HG03521 (cell line): ENCODE results near the gene ZDHHC11B.

ENCODE experiments used
- ATAC-seq: cut with Tn5 transposase; IDR thresholded peaks from one replicate; pipeline ENCODE4 v1.9.1; 2021; ENCODE audit warnings: mild to moderate bottlenecking, moderate library complexity; ENCODE audit not compliant: unreplicated experiment

Gene ZDHHC11B

DNA sequence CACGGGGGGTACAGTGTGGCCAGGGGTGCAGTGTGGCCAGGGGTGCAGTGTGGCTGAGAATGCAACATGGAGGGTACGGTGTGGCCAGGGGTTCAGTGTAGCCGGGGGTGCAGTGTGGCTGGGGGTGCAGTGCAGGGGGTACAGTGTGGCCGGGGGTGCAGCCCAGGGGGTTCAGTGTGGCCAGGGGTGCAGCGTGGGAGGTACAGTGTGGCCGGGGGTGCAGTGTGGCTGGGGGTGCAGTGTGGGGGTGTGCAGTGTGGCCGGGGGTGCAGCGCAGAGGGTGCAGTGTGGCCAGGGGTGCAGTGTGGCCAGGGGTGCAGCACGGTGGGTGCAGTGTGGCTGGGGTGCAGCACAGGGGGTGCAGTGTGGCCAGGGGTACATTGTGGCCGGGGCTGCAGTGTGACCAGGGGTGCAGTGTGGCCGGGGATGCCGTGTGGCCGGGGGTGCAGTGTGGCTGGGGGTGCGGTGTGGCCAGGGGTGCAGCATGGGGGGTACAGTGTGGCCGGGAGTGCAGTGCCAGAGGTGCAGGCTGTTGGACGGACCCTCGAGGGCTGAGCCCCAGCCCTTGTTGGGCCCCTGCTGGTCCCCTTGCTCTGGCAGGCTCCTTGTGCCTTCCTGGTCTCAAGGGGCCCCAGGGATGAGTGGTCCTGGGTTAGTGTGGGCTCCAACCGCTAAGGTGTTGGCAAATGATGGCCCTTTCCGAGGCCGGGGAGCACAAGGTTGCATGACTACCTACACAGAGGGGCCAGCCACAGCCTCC, 109.2 kb downstream of the ZDHHC11B start:
- ATAC-seq, result no peak

DNA sequence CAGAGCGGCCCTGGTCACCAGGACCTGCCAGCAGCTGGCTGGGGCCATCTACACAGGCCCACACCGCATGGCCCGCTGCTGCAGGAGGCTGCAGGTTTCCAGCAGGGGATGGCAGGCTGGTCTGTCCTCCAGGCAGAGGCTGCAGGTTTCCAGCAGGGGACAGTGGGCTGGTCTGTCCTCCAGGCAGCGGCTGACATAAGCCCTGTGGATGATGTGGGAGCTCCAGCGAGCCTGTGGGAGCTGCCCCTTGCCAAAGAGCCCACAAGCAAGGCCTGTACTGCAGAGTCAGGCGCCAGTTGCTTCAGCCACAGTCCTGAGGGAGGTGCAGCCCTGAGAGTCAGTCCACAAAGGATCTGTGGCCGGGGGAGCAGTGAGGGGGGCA, 109.9 kb downstream of the ZDHHC11B start:
- ATAC-seq, result no peak

DNA sequence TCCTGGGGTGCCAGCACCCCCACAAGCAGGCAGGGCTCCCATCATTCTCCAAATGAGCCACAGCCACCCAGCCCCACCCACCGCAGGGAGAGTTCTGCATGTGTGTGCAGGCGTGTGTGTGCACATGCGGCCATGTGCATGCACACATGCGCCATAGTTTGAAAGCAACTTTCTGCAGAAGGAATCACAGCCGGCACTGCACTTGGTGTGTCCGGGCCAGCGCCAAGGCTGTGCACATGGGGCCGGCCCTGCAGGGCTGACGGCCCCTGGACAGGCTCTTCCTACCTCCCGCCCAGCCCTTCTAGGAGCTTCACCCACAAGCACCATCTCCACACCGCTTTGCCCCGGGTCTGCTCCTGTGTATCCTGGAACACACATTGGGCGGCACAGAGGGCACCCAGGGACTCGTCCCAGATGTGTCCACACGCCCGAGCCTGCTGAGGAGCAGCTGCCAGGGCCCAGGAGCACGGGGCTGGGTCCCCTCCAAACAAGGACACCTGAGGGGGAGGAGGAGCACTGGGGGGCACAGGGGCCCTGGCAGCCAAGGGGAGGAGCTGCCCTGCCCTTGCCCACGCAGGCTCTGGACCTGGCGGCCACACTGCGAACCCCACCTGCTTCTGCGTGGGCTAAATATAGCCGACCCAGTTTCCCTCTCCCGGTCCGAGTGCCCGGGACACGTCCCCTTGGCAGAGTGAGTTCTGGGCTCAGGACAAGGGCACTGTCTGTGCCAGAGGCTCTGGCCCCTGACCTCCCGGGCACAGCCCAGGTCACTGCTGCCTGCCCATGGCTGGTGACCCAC, 110.5 kb downstream of the ZDHHC11B start:
- no peak for ATAC-seq

DNA sequence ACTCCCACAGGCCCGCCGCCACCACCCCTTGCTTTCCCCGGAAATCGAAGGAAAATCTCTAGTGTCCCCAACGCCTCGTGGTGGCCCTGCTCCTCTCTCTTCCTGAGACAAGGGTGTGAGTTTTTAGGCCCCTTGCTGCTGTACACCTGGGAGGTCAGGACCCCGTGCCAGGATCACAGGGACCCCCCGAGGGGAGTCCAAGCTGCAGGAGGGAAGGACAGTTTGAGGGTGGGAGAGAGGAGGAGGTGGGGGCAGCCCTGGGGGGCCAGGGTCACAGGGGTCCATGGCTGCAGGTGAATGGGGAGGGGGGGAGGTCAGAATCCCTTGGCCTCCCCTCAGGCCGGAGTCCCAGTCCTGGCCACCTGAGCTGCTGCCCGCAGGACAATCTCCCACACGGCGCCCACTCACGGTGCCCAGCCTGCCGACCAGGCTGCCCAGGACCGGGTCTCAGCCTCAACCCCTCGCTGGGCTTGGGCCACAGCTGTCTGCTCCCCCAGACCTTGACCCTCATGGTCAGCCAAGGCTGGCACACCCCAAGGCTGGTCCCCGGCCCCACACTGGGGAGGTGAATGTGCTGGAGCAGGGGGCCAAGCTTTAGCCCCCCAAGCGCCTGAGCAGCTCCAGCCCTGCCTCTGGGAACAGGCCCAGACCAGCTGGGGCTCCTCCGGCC, 111.2 kb downstream of the ZDHHC11B start:
- ATAC-seq, result no peak

DNA sequence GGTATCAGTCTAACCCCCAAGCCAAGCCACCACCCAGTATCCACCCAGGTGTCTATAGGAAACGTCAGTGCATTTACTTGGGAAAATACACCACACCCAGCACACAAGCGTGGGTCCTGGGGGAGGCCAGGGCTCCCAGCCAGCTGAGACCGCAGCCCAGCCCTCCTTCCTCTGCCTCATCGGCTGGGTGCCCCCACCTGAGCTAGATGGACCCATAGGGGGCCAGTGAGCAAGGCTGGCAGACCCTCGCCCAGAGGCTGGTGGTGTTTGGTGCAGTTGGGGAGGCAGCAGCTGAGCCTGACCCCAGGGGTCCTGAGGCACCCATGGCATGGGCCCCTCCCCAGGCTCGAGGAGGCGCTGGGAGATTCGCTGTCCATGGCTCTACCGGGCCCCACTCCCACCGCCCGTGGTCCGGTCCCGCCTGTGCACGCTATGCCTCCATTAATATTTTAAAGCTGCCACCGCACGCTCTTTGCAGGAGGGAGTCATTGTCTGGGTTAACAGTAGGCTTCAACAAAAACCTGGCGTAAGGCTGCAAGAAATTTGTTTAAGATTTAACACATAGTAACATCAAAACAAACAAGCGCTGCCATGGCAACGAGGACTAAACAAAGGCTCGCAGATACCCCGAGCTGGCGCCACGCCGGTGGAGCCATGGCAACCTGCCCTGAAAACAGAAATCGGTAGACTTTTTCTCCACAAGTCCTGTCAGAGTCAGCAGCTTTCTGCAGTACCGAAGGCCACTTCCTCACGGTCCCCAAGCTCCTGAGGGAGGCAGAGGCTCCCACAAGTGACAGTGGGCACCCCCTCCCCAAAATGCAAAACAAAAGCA, 112.0 kb downstream of the ZDHHC11B start:
- no peak for ATAC-seq

DNA sequence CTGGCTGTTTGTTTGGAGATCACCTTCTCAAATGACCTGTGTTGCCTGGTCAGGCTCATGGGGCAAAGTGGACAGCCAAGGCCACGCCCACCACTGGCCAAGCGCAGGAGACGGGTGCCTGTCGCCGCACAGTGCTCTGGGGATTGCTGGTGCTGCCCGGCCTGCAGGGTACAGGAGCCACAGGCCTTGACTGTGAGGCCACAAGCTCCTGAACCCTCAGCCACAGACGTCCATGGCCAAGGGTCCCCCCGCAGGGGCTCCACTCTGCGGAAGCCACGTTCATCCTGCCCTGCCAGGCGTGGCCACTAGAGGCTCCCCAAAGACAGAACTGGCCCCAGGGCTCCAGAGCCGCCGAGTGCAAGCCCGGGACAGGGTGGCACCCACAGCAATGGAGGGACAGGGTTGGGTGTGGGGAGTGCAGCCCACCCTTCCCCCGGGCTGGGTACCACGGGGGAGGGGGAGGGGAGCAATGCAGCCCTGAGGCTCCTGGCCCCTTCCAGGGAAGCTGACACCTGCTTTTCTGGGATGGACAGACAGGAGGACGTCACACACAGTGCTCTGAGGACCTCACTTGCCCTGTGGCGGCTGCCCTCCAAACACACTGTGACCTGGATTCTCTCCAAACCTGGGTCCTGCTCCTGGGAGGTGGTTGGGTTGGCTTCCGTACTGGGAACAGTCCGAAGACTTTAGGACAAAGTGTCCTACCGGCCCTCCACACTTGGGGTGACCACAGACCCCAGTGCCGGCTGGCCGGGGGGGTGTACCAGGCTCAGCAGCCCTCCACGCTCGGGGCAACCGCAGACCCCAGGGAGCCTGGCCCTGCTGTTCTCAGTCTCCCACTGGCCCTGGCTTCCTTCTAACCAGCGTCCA, 112.8 kb downstream of the ZDHHC11B start:
- ATAC-seq, result peak; percentile 40

DNA sequence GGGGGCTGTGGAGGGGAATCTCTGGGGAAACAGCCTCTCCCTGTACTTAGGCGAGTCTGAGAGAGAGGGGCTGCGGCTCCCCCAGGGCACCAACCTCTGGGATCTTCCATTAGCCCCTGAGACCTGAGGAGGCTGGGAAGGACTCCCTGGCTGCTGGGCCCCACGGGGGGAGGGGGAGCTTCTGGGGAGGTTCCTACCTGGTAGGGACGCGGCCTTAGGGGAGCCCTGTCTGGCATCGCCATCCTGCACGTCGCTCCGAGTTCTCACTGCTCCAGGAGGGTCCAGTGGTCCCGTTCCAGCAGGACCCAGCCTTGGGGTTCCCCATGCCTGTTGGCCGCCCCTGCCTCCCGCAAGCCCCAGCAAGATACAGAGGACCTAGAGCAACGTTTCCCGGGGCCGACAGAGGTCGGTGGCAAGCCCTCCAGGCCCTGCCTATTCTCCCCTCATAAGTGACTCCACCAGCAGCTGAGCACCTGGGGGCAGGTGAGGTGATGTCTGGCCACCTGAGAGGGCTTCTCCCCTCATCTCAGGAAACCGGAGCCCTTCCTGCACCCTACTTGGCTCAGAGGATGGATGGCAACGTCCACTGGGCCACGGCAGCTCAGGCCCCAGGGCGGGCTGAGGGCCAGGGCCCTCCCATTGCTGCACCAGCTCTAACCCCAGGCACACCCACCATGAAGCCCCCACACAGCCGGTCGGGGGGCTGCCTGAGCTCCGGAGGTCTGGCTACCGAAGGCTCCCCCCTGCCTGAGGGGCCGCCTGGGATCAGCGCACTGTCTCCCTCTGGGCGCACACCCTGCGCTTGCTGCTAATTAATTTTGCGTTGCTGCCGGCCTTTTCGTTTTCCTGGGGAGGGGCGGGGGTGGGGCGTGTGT, 113.9 kb downstream of the ZDHHC11B start:
- no peak for ATAC-seq

DNA sequence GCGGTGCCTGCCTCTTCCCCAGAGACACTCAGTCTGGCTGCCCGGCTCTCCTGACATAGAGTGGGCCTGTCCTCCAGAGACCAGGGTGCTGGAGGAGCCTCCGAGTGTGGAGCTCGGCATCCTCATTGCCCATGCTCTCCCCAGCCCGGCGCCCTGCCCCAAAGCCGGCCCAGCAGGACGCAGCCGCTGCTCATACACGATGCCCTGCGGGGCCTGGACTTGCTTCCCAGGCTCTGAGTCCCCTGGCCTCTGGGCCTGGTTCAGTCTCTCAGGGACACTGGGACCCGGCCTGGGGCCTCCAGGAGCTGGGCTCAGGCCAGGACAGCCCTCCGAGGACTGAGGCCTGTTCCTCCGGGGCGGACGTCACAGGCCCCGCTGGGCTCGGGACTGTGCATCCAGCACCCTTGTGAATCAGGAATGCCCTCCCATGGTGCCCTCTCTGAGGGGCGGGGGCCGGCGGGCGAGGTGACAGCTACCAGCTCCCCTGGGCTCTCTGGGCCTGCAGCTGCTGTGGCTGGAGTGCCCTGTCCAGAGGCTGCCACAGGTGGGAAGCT, 114.6 kb downstream of the ZDHHC11B start:
- ATAC-seq, result no peak

DNA sequence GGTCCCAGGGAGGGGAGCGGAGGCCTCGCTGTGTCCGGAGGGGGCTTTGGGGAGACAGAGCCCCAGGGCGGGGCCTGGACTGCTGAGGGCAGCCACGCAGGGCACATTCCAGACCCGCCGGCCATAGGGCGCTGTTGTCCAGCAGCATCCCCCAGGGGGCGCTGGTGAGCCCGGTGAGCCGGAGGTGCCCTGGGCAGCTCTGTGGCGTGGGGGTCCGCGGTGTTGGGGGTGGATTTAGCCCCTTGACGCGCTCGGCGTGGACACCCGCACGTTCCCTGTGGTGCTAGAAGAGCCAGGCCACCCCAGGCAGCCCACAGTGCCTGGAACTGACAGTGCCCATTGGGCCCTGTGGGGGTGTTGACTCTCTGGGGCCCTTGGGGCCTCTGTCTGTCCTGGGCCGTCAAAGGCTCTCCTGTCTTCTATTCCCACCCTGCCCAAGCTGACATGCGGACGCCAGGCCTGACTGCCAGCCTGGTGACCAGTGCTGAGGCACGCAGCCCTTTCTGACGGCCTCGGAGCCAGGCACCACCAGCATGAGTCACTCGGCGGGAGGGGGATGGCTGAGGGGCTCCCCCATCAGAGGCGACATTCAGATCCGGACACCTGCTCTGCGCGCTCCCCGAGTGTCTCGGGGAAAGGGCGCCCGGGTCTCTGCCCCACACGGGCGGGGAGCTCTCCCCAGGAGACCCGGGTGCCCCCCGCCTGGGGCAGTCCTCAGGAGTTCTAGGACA, 115.3 kb downstream of the ZDHHC11B start:
- ATAC-seq, result no peak

DNA sequence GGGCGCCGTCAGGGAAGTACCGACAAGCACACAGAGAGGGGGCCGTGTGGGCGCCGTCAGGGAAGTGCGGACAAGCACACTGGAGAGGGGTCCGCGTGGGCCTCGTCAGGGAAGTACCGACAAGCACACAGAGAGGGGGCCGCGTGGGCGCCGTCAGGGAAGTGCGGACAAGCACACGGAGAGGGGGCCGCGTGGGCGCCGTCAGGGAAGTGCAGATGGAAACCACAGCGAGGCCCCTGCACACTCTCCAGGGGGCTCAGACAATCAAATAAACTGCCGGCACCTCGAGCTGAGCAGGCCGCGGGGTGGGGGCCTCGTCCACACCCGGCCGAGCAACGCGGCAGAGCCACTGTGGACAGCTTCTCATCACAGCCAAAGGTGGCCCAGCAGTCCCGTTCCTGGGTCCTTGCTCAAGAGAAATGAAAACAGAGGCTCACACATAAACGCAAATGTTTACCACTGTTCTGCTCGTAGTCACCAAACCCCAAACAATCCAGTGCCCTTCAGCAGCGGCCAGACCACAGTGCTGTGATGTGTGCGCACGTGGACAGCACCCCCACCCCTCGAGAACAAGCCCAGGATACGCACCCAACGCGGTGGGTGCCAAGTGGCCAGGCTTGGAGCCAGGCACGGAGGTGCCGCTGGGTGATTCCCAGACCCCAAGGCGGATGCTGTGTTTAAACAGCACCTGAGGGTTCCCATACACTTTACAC, 116.1 kb downstream of the ZDHHC11B start:
- no peak for ATAC-seq

DNA sequence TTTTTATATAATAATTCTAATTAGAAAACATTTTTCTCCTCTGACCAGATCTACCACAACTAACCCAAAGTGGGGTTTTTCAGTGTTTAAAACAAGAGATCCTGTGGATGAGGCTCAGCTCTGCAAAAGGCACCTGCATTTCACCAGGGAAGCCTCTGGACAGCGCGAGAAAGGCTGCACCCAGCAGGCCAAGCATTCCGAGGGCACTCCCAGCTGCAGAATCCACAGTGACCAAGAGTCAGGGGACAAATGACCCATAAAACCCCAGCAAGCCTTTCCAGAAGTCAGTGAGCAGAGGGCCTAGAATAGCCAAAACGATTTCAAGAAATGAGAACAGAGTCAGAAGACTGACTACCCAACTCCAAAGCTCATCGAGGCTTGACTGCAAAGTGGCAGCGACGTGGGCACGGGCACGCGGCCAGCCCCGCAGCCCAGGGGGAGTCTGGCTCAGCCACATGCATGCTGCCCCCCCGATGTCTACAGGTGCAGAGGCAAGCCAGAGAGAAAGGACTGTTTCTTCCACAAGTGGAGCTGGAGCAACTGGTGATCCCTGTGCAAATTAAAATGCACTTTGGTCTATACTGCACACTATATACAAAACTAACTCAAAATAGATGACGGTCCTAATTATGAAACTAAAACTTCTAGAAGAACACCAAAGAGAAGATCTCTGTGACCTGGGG, 117.6 kb downstream of the ZDHHC11B start:
- ATAC-seq, result no peak

DNA sequence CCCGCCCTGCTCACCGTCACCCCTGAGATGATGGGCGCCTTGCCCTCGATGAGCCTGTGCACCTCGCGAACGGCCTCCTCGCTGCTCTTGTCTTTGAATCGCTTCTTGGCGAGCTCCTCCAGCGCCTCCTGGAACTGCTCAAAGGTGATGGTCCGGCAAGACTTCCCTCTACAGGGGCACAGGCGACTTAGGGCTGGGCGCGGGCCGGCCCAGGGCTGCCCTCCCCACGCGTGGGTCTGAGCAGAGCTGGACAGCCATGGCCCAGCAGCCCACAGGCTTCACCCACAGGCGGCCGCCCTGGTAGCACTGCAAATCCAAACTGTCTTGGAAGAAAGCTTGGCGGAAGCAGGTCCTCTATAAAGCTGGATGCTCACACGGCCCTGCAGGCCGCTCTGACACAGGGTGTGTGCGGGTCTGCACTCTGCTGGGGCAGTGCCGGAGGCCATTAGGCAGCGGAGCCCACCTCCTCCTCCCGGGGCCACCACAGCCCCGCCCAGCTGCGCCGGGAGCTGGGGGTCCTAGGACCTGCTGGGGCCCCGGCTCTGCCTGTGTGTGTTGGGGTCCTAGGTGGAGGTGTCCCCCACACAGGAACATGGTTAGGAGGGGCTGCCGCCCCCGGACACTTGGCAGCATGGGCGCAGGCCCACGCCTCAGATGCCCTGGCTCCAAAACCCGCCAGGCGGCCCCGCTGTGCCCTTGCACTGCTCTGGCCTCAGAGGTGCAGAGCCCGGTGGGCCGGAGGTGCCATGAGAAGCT, 118.4 kb downstream of the ZDHHC11B start:
- no peak for ATAC-seq

DNA sequence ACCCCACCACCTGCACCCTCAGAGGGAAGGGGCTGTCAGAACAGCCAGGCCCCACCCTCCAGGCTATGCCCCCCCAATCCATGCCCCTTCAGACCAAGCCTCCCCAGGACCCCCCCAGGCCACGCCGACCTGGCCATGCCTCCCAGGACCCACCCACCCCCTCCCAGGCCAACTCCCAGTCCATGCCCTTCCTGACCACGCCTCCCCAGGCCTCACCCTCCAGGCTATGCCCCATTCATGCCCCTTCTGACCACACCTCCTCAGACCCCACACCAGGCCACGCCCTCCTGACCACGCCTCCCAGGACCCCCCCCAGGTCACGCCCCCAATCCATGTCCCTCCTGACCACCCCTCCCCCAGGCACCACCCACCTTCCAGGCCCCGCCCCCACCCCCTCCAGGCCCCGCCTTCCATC, 119.0 kb downstream of the ZDHHC11B start:
- ATAC-seq, result no peak

DNA sequence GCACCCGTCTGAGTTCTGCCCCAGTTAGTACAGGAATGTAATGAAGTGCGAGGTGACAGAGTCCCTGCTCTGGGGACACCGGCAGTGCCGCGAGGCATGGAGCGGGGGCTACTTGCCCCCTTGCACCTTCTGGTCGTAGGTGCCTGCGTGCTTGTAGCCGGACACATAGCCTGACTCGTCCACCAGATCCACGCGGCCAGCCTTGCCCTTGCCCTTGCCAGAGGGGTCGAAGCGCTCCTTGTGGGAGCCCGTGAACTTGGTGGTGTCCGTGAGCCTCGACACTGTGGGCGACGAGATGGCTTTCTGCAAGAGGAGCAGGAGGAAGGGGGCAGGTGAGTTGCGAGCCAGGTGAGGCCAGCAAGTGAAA, 119.6 kb downstream of the ZDHHC11B start:
- ATAC-seq, result no peak

DNA sequence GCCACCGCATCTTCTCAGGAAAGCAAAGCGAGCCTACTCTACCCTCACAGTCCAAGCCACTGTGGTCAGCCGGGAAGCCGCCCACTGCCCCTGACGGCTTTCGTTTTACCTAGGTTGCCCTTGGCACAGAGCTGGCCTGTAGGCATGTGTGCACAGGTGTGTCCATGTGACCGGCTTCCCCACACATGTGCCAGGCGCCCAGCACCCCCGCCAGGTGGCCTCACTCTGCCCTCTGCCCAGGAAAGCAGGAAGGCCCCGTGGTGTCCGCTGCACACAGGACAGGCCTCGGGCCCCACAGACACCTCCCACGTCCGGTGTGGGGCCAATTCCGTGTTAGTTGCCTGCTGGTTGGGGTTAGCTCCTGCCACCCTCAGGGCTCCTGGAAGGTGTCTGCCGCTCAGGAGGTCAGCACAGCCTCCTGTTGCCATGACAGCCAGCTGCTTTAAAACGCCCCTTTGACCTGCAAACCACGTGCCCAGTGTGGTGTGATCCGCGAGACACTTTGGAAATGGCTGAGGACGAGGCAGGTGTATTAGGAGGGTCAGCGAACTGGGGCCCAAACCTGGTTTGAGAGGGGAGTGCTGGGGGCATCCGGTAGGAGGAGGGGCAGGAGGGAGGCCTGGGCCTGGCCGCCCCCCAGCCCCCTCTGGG, 120.1 kb downstream of the ZDHHC11B start:
- ATAC-seq, result no peak
